ENCODE measurements around the gene AGBL3. TPM values are rescaled to one million over a fixed set of nuclear protein-coding genes. Genes with fewer than 3 reads are reported as not detected.
"Not testable (repeated sequence)": the region's sequence is repeated elsewhere in the genome, so short reads cannot be mapped to it uniquely, and the experiment has no call there.

AGBL3 gene
- total RNA-seq, 1 donor from 2014 or later, result 2.5 TPM

DNA sequence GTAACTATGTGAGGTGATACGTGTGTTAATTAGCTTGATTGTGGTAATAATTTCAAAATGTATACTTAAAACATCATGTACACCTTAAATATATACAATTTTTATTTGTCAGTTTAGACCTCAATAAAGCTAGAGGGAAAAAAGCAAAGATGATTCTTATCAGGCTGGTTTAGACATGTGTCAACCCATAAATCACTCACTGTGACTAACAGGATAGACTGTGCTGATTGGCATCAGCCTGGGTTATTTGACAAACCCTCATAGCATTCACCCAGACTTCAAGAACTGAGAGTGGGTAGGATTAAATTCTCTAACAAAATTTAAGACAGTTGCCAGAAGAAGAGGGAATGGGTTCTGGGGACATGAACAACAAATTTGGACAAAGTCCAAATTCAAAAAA is 87.8 kb downstream of the AGBL3 start:
- DNase-seq (ENCODE audit: extremely low read depth, low read depth, low spot score), result no peak

GRCh38 chr7:135074531-135074930 is 88.2 kb downstream of the AGBL3 start:
- DNase-seq (ENCODE audit: extremely low read depth, low read depth, low spot score), result no peak

DNA sequence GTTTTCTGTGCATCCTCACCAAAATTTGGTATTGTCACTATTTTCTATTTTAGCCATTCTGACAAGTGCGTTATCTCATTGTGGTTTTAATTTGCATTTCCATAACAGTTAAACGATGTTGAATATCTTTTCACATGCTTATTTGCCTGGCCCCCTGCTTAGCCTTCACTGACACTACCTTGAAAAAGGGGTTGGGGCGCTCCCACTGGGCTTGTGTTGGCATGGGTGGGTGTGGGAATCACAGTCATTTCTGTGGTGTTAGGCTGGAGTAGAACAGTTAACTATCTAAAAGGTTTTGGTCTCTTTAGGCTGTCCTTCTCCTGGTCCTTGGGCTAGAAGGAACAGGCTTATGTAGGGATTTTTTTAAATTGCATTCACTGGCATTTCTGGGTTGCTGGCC is 89.4 kb downstream of the AGBL3 start:
- DNase-seq (ENCODE audit: extremely low read depth, low read depth, low spot score), result no peak

DNA sequence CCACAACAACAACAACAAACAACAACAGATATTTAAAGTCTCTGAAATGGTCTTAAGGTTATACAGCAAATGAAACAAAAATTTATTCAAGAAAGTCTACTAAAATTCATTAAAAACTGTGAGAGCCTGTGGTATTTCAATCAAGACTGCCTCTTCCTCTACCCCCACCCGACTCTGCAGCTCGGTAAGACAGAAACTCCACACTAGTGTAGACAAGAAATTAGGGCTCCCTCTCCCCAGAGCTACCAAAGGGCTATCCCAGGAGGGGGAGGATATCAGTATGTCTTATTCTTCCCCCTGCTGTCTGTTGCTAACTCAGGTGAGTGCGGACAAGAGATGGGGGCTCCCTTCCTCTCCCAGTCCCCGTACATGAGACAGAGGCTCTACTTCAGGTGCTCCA is 90.6 kb downstream of the AGBL3 start:
- DNase-seq (ENCODE audit: extremely low read depth, low read depth, low spot score), result no peak

GRCh38 chr7:135077642-135078041 is 91.3 kb downstream of the AGBL3 start:
- no peak for DNase-seq (ENCODE audit: extremely low read depth, low read depth, low spot score)

DNA sequence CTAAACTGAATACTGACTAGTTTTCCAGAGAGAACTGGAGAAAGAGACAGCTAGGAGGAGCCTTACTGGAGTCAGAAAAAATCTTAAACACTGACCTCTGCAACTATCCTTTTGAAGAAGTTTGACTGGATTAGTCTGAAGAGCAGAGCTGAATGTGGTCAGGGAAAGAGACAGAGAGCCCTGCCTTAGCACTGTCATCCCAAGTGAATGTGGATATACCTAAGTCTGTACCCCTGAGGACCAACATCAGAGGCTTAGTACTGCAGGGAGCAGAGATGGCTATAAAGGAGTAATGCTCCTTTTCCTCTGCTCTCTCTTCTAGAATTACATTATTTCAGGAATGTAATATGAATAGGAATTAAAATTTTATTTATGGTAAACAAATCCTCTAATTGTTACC is 91.7 kb downstream of the AGBL3 start:
- DNase-seq (ENCODE audit: extremely low read depth, low read depth, low spot score), result no peak

DNA sequence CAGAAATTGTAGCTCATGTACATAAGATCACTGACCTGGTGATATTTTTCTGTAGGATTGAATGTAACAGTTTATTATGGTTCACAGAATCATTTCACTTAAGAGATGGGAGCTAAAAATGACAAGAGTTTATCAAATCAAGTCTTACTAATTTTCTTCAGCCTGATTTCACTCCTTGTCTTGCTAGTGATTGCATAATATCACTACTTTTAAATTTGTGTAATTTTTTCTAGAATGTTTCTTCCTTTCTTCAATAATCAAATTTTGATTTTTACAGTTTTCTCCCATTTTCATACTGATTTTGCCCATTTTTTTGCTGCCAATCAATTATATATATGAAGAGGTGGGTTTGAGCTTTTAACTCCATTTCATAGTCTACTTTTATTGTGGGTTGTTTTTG is 92.8 kb downstream of the AGBL3 start:
- no peak for DNase-seq (ENCODE audit: extremely low read depth, low read depth, low spot score)

DNA sequence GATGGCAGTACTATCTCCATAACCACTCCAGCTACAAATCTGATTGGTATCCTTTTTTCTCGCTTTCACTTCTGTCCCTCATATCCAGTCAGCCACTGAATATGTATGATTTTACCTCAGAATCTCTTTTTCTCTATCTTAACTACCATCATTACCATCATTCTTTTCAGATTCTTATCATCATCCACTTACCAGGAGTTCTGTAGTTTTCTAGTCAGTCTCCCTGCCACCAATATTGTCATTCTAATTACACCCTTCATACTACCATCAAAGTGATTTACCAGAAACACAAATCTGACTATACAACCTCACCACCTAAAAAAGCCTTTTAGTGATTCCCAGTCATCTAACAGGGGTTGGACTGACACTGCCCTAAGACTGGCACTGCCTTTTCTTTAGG is 96.7 kb downstream of the AGBL3 start:
- DNase-seq (ENCODE audit: extremely low read depth, low read depth, low spot score), result no peak

DNA sequence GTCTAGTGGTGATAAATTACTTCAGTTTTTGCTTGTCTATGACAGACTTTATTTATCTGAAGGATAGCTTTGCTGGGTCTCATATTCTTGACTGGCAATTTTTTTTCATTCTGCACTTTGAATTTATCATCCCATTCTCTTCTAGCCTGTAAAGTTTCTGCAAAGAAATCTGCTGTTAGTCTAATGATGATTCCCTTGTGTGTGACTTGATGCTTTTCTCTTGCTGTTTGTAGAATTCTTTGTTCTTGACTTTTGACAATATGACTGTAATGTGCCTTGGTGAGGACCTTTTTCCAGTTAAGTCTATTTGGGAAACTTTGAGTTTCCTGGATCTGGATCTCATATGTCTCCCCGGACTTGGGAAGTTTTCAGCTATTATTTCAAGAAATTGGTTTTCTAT is 102.3 kb downstream of the AGBL3 start:
- DNase-seq (ENCODE audit: extremely low read depth, low read depth, low spot score), result no peak

DNA sequence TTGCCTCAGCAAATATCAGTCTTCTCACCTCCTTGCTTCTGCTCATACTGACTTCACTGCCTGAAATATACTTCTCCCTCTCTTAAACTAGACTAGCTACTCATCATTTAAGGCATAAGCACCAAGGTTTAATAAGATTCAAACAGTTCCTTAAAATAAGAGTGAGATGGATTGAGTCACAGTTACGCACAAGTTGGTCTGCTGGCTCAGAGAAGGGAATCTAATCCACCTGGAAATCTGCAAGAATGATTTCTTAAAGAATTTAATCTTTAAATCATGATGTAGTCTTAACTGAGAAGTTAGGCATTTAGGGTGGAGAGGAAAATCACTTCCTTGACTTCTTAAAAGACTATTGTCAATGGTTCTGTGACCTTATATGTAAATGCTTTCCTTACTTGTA is 105.4 kb downstream of the AGBL3 start:
- no peak for DNase-seq (ENCODE audit: extremely low read depth, low read depth, low spot score)

GRCh38 chr7:135094472-135095237 is 108.3 kb downstream of the AGBL3 start:
- no peak for DNase-seq (ENCODE audit: extremely low read depth, low read depth, low spot score)

GRCh38 chr7:135095450-135095849 is 109.1 kb downstream of the AGBL3 start:
- DNase-seq (ENCODE audit: extremely low read depth, low read depth, low spot score), result no peak

DNA sequence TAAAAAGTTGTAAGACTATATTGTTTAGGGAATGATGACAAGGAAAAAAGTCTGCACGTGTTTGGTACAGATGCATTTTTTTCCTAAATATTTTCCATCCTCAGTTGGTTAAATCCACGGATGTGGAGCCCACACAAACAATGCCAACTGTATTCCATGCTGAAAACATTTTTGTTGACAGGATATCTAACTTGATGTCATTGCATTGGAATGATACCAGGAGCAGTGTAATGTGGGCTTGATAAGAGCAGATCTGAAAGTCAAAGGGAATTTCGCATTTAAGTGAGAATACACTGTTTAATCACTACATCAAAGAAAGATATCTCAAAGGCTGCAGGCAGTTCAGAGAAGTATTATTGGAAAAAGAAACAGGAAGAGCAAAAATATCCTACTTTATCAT is 112.1 kb downstream of the AGBL3 start:
- peak; percentile 65 for DNase-seq (ENCODE audit: extremely low read depth, low read depth, low spot score)

DNA sequence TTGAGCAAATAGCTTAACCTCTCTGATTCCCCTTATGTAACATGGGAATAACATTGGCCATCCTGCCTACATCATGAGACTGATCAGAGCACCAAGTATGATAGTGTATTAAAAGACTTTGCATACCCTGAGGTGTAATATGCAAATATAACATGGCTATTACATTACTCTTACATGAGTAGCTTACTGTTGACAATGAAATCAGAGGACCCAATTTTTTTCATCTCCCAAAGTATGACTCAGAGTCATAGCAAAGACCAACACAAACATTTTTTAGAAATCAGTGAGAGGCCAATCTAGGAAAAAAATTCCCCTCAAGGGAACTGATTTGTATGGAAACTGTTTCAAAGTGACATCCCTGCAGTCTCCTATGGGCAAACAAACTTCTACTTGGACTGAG is 114.5 kb downstream of the AGBL3 start:
- DNase-seq (ENCODE audit: extremely low read depth, low read depth, low spot score), result no peak

DNA sequence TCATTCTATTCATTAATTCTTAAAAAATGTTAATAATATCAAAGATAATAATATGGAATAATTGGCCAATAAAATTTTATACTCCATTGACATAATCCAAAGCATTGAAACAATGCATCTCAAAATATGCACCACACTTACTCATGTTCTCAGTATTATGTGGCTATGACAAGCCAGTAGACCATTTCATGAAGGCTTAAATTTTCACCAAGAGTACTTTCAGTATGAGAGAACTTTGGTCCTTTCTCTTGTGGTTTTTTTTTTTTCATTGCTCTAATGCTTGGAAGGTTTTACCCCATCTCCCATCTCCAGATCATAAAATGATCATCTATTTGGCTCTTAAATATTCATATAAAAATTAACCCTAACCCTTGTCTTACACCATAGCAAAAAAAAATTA is 116.1 kb downstream of the AGBL3 start:
- no peak for DNase-seq (ENCODE audit: extremely low read depth, low read depth, low spot score)

GRCh38 chr7:135109562-135109961 is 123.3 kb downstream of the AGBL3 start:
- DNase-seq (ENCODE audit: extremely low read depth, low read depth, low spot score), result no peak

DNA sequence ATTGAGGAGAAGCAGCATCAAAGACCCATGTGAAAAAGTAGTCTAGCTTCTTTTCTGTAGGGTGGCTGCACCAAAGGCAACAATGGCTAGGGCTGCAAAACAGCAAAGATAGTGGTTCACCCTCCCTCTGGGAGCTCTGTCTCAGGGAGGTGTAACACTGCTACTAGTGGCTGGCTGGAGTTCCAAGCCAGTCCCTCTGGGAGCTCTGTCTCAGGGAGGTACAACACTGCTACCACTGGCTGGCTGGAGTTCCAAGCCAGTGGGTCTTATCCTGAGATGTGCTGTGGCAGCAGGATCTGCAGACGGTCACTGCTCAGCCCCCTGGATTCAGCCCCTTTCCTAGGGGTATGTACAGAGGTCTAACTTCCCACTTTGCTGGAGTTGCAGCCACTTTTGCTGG is 123.7 kb downstream of the AGBL3 start:
- no peak for DNase-seq (ENCODE audit: extremely low read depth, low read depth, low spot score)

GRCh38 chr7:135111379-135111778 is 125.1 kb downstream of the AGBL3 start:
- DNase-seq (ENCODE audit: extremely low read depth, low read depth, low spot score), result no peak

GRCh38 chr7:135114622-135115021 is 128.3 kb downstream of the AGBL3 start:
- DNase-seq (ENCODE audit: extremely low read depth, low read depth, low spot score), result no peak

DNA sequence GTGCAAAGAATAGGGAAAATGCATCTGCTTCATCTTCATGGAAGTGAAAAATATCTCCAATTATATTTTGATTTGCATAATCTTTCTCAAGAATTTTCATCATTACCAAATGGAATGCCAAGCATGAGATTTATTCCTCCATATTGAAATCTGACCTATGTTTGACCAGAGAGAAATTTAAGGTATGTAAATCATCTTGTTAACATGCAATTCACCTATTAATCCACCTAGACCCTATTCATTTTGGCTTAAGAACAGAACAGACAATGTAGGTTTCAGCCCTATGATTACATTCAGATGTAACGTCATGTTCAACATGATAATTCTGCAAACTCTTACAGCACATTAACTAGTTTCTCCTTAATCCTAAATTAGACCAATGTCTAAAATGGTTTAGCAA is 130.8 kb downstream of the AGBL3 start:
- no peak for DNase-seq (ENCODE audit: extremely low read depth, low read depth, low spot score)

DNA sequence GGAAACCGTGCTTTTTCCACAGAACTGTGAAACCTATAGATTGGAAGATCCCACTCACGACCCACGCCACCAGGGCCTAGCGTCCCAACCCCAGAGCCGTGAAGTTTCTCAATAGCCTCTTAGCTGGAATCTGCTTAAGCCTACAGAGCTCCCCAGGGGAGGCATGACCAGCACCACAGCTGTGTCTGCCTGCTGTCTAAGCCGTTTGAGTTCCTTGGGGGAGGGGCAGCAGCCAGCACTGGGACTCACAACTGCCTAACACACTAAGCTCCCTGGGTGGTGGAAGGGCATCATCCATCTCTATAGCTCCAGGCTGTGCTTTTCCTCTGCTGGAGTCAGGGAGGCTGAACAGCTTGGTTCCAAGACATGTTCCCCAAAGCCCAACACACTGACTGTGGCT is 135.6 kb downstream of the AGBL3 start:
- no peak for DNase-seq (ENCODE audit: extremely low read depth, low read depth, low spot score)

- DNase-seq (ENCODE audit: extremely low read depth, low read depth, low spot score), result not testable (repeated sequence)
These were observed 138.3 kb downstream of the AGBL3 start for GRCh38 chr7:135124631-135125030.

- DNase-seq (ENCODE audit: extremely low read depth, low read depth, low spot score), result no peak
These were observed 142.6 kb downstream of the AGBL3 start for GRCh38 chr7:135128931-135129330.
